Mammary epithelial cell (primary cell): Measurements from ENCODE around the gene ZSCAN1.

Experiments used
- EZH2 ChIP-seq: IDR thresholded peaks from 2 replicates; pipeline ENCODE4 v1.6.1; 2012; ENCODE audit warnings: low read length, inconsistent platforms, borderline replicate concordance
- TF ChIP-seq, protein P1 (sequence below), 2 donors: IDR thresholded peaks in 1 of 2; conservative IDR thresholded peaks in 1 of 2; 2 replicates each; pipeline ENCODE4 v1.5.1; 2011 to 2012; ENCODE audit warnings: inconsistent platforms in 2 of 2, low read length in 2 of 2, mild to moderate bottlenecking in 2 of 2, control low read depth in 1 of 2, low read depth in 1 of 2; ENCODE audit not compliant: insufficient read depth in 1 of 2; ENCODE audit errors: extremely low read depth in 1 of 2

DNA sequence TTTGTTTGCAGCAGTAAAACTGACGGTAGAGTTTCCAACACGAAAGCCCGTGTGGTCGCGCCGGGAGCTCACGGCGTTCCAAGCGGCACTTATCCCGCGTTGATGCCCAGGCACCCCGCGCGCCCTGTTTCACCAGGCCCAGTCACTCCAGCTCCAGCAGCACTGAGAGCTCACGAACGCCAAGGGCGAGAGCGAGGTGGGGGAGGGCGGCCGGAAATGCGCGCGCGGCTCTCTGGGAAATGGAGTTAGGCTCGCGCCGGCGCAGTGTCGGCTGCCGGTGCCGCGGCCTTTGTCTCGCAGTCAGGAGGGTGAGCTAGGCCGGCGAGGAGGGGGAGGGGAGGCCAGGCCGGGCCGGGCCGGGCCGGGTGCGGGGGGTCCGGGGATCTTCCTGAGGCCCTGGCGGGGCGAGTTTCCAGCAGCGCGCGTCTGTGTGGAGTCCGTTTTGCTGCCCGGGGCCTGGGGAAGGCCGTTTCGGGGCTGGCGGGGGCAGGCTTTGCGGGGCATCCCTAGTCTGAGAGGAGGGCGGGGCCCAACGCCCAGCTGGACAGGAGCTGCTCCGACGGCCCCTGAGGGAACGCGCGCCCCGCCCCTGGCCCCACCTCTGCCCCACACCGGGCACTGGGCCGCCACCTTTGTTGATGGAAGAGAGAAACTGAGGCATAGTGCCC lies 25.3 kb downstream of the ZSCAN1 start, which contains the start of gene ZNF135:
- TF ChIP-seq, protein P1, sequence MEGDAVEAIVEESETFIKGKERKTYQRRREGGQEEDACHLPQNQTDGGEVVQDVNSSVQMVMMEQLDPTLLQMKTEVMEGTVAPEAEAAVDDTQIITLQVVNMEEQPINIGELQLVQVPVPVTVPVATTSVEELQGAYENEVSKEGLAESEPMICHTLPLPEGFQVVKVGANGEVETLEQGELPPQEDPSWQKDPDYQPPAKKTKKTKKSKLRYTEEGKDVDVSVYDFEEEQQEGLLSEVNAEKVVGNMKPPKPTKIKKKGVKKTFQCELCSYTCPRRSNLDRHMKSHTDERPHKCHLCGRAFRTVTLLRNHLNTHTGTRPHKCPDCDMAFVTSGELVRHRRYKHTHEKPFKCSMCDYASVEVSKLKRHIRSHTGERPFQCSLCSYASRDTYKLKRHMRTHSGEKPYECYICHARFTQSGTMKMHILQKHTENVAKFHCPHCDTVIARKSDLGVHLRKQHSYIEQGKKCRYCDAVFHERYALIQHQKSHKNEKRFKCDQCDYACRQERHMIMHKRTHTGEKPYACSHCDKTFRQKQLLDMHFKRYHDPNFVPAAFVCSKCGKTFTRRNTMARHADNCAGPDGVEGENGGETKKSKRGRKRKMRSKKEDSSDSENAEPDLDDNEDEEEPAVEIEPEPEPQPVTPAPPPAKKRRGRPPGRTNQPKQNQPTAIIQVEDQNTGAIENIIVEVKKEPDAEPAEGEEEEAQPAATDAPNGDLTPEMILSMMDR (conservative IDR thresholded peaks at IDR 0.05 in 1 of 2, IDR thresholded peaks at IDR 0.05 in 1 of 2; ENCODE audit: extremely low read depth in 1 of 2, insufficient read depth in 1 of 2, low read depth in 1 of 2, low read length in 2 of 2): no peak
- no peak for TF ChIP-seq EZH2
